ENCODE measurements around the gene RING1.

The RING1 gene

DNA sequence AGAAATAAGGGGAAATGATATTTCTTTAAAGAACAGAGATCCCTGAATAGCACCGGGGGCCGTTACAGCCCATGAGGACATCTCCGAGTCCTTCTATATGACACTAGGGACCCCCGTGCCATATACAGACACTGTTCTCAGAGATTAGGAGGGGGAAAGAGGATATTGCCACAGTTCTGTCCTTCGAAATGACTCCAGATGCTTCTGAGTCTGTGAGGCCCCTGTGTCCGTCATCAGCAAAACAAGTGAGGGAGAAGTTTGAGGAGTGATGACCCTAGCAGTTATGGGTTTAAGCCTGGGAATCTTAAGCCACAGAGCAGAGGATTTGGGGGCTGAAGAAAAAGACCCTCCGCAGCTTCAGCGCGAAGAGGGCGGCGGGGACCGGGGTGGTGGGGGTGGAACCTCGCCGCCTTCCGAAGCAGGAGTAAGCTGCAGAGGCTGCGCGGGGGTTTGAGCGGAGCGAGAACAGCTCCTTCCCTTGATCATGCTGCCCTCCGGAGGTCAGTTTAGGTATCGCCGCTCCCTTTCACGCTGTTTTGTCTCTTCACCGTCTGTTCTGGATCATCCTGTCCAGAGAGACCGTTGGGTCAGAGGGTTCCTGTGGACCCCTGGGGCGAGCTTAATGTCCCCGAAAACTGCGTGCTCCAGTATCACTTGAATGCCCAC lies 39.8 kb downstream of the RING1 start:
- ChIA-PET POLR2A (interaction anchor here (0.9 to 2.2 kb wide), 4 partner anchors 23 to 268 kb away, joined by 3 to 10 read pairs (median 3); partner anchors contain the start of genes HSD17B8, RPS18 and VPS52), CTCF (interaction anchor here (0.6 to 2.2 kb wide), 33 partner anchors 9 to 364 kb away, joined by 3 to 20 read pairs (median 4); partner anchors contain the start of genes B3GALT4, HSD17B8, RING1 and RPS18)
- H3K36me3 ChIP-seq (ENCODE audit: control insufficient read depth in 4 of 4, insufficient read depth in 4 of 4, low read length in 3 of 4): peaks cover 0 to 13% (median 6%) of the 10 kb centered on the region in 4 experiments
- no peaks in the 10 kb centered on the region for H3K9me3 ChIP-seq (ENCODE audit: control extremely low read depth in 1 of 5, control insufficient read depth in 4 of 5, insufficient read depth in 2 of 5, low read depth in 1 of 5, low read length in 4 of 5)
- peaks cover 0 to 5% (median 0%) of the 10 kb centered on the region in 5 experiments for H3K27me3 ChIP-seq (replicated peaks in 2 of 5; ENCODE audit: control insufficient read depth in 4 of 5, insufficient read depth in 5 of 5, low read length in 4 of 5)
- peak; percentile 82 to 90 (median 87) for DNase-seq
- H3K4me3 ChIP-seq (ENCODE audit: control insufficient read depth in 1 of 7, extremely low read depth in 1 of 7, insufficient read depth in 4 of 7, low read depth in 2 of 7, low read length in 6 of 7): peak overlapping the region; percentile 44 to 86 (median 74)
- peaks cover 10 to 27% (median 25%) of the 10 kb centered on the region in 4 experiments for H3K4me1 ChIP-seq (ENCODE audit: control extremely low read depth in 1 of 4, control insufficient read depth in 4 of 4, insufficient read depth in 4 of 4, low read length in 3 of 4)
- peak overlapping the region; percentile 81 to 94 for H3K27ac ChIP-seq (ENCODE audit: insufficient read depth in 1 of 2, low read depth in 1 of 2, low read length in 2 of 2, poor library complexity in 1 of 2, severe bottlenecking in 2 of 2)
- 0% methylated on average over 27 of the region's 28 CpGs for WGBS (ENCODE audit: insufficient coverage)

DNA sequence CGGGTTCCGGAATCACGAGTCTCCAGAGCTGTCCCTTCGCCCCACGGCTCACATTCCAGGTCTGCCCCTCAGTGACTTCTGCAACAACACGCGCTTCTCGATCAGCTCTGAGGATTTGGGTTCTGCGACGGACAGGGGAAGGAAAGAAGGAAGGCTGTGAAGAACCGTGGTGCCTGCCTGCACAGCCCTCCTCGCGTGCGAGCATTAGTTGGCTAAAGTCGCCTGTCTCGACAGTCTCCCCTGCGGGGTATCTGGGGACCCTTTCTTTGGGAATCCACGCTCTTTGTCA lies 40.3 kb downstream of the RING1 start:
- peak; percentile 55 to 74 (median 67) for DNase-seq
- CTCF ChIA-PET: interaction anchor here (0.8 to 2.2 kb wide), 32 partner anchors 9 to 364 kb away, joined by 3 to 20 read pairs (median 4); partner anchors contain the start of genes B3GALT4, HSD17B8, RING1 and RPS18
- peaks cover 0 to 2% (median 0%) of the 10 kb centered on the region in 5 experiments for H3K27me3 ChIP-seq (replicated peaks in 2 of 5; ENCODE audit: control insufficient read depth in 4 of 5, insufficient read depth in 5 of 5, low read length in 4 of 5)

DNA sequence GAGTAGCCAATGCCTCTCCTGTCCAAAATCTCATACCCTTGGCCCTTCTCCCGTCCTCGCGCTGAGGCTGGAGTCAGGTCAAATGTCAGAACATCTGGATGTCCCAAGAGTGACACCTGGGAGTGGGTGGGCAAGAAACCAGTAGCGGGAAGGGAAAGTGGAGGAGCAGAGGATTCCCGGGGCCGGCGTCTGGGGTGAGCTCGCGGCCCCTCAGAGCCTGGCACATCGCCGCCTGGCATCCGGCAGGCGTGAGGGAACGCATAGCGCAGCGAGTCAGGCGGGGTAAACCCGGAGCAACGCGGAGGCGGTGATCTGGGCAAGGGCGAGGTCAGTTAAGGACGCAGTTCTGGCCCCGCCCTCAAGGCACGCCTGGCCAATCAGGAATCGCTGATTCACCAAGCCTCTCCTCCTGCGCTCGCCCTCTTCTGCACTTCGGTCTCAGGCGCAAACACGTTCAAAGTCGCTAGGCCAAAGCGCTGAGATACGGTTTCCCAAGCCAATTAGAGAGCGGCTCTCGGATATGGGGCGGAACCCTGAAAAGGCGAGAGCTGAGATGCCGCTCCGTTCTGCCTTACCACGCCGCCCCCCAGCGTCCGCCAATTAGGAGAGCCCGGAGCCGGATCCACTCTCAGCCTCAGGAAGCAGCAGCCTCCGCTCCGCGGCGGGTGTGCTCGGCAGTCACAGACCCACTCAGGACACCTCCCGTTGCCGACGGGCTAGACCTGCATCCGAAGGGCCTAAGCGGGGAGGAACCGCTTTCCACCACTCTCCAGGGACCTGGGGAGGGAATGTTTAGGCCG lies 40.8 kb downstream of the RING1 start:
- CTCF ChIA-PET: interaction anchor here (0.7 to 2.9 kb wide), 34 partner anchors 10 to 365 kb away, joined by 3 to 20 read pairs (median 4); partner anchors contain the start of genes B3GALT4, HSD17B8, PFDN6 and RING1
- POLR2A ChIA-PET: interaction anchor here (0.6 to 2.2 kb wide), 6 partner anchors 21 to 269 kb away, joined by 3 to 10 read pairs (median 4); partner anchors contain the start of genes HSD17B8, RPS18 and VPS52
- Histone ChIP-seq H3K4me3 (ENCODE audit: control insufficient read depth in 1 of 7, extremely low read depth in 1 of 7, insufficient read depth in 4 of 7, low read depth in 2 of 7, low read length in 6 of 7) (peak overlapping the region; percentile 70 to 86 (median 74)), H3K4me1 (ENCODE audit: control extremely low read depth in 1 of 4, control insufficient read depth in 4 of 4, insufficient read depth in 4 of 4, low read length in 3 of 4) (peaks cover 10 to 27% (median 25%) of the 10 kb centered on the region in 4 experiments), H3K27me3 (replicated peaks in 2 of 5; ENCODE audit: control insufficient read depth in 4 of 5, insufficient read depth in 5 of 5, low read length in 4 of 5) (peaks cover 0 to 2% (median 0%) of the 10 kb centered on the region in 5 experiments), H3K36me3 (ENCODE audit: control insufficient read depth in 4 of 4, insufficient read depth in 4 of 4, low read length in 3 of 4) (peaks cover 0 to 13% (median 7%) of the 10 kb centered on the region in 4 experiments), H3K27ac (ENCODE audit: insufficient read depth in 1 of 2, low read depth in 1 of 2, low read length in 2 of 2, poor library complexity in 1 of 2, severe bottlenecking in 2 of 2) (peak overlapping the region; percentile 89 to 94), H3K9me3 (ENCODE audit: control extremely low read depth in 1 of 5, control insufficient read depth in 4 of 5, insufficient read depth in 2 of 5, low read depth in 1 of 5, low read length in 4 of 5) (no peaks in the 10 kb centered on the region)
- peak; percentile 99 to 100 (median 100) for DNase-seq
- WGBS (ENCODE audit: insufficient coverage): under 1% methylated on average over 37 of the region's 58 CpGs

More for the DNA sequence above, 40.3 kb downstream of the RING1 start:
- peak overlapping the region; percentile 44 to 86 (median 74) for H3K4me3 ChIP-seq (ENCODE audit: control insufficient read depth in 1 of 7, extremely low read depth in 1 of 7, insufficient read depth in 4 of 7, low read depth in 2 of 7, low read length in 6 of 7)
- H3K36me3 ChIP-seq (ENCODE audit: control insufficient read depth in 4 of 4, insufficient read depth in 4 of 4, low read length in 3 of 4): peaks cover 0 to 13% (median 7%) of the 10 kb centered on the region in 4 experiments
- peaks cover 10 to 27% (median 25%) of the 10 kb centered on the region in 4 experiments for H3K4me1 ChIP-seq (ENCODE audit: control extremely low read depth in 1 of 4, control insufficient read depth in 4 of 4, insufficient read depth in 4 of 4, low read length in 3 of 4)
- H3K27ac ChIP-seq (ENCODE audit: insufficient read depth in 1 of 2, low read depth in 1 of 2, low read length in 2 of 2, poor library complexity in 1 of 2, severe bottlenecking in 2 of 2): peak overlapping the region; percentile 81 to 94
- 2% methylated on average over 14 of the region's 18 CpGs for WGBS (ENCODE audit: insufficient coverage)
- no peaks in the 10 kb centered on the region for H3K9me3 ChIP-seq (ENCODE audit: control extremely low read depth in 1 of 5, control insufficient read depth in 4 of 5, insufficient read depth in 2 of 5, low read depth in 1 of 5, low read length in 4 of 5)
- POLR2A ChIA-PET: interaction anchor here (0.9 to 2.2 kb wide), 5 partner anchors 23 to 269 kb away, joined by 3 to 10 read pairs (median 3); partner anchors contain the start of genes HSD17B8, RPS18 and VPS52

DNA sequence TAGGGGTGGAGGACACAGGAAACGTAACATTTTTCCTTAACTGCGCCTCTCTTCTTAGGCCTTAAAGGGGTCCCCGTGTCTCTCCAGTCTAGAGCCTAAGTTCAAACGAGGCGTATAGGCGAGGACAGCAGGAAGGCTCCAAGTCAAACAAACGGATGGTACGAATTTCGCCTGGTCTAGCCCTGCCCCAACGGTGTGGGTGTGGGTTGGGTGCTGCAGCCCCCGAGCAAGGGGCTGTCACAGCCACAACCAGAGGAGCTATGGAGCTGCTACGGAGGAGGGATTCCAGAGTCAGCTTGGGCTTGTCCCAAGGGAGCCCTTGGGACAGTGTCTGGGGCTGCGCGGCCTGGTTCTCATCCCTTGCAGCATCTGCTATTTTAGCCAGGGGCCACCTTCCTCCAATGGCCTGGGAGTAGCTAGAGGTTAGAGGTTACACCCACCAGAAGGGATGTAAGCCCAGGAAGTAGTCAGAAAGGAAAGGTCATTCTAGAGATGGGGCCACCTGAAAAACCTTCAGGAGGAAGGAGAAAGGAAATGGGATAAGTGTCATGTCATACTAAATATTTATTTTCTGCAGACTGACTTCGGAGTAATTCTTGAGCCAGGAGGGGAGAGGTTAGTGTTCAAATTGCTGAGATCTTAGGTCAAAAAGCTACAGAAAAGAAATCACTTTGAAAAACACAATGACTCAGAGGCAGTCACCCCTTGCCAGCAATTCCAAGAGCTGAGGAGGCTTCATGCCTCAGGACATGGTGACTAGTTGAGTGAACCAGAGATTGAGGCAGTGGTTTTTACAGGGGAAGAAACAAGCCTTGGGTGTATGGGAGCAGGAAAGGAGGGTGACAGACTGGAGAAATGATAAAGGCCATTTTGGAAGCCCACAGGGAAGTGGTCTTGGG lies 41.7 kb downstream of the RING1 start:
- peak overlapping the region; percentile 89 to 94 for H3K27ac ChIP-seq (ENCODE audit: insufficient read depth in 1 of 2, low read depth in 1 of 2, low read length in 2 of 2, poor library complexity in 1 of 2, severe bottlenecking in 2 of 2)
- H3K4me3 ChIP-seq (ENCODE audit: control insufficient read depth in 1 of 7, extremely low read depth in 1 of 7, insufficient read depth in 4 of 7, low read depth in 2 of 7, low read length in 6 of 7): peak overlapping the region; percentile 70 to 86 (median 74)
- peaks cover 10 to 27% (median 25%) of the 10 kb centered on the region in 4 experiments for H3K4me1 ChIP-seq (ENCODE audit: control extremely low read depth in 1 of 4, control insufficient read depth in 4 of 4, insufficient read depth in 4 of 4, low read length in 3 of 4)
- DNase-seq: no peak
- H3K27me3 ChIP-seq (replicated peaks in 2 of 5; ENCODE audit: control insufficient read depth in 4 of 5, insufficient read depth in 5 of 5, low read length in 4 of 5): peaks cover 0 to 2% (median 0%) of the 10 kb centered on the region in 5 experiments
- CTCF ChIA-PET: interaction anchor here (0.5 to 2.9 kb wide), 14 partner anchors 11 to 296 kb away, joined by 3 to 15 read pairs (median 6); partner anchors contain the start of genes RING1, RPS18 and VPS52
- no peaks in the 10 kb centered on the region for H3K9me3 ChIP-seq (ENCODE audit: control extremely low read depth in 1 of 5, control insufficient read depth in 4 of 5, insufficient read depth in 2 of 5, low read depth in 1 of 5, low read length in 4 of 5)
- POLR2A ChIA-PET: interaction anchor here (0.6 to 2.2 kb wide), 4 partner anchors 21 to 278 kb away, joined by 3 to 10 read pairs (median 4); partner anchors contain the start of genes RPS18 and VPS52
- peaks cover 0 to 13% (median 7%) of the 10 kb centered on the region in 4 experiments for H3K36me3 ChIP-seq (ENCODE audit: control insufficient read depth in 4 of 4, insufficient read depth in 4 of 4, low read length in 3 of 4)
- WGBS (ENCODE audit: insufficient coverage): 30% methylated on average over 12 of the region's 15 CpGs

DNA sequence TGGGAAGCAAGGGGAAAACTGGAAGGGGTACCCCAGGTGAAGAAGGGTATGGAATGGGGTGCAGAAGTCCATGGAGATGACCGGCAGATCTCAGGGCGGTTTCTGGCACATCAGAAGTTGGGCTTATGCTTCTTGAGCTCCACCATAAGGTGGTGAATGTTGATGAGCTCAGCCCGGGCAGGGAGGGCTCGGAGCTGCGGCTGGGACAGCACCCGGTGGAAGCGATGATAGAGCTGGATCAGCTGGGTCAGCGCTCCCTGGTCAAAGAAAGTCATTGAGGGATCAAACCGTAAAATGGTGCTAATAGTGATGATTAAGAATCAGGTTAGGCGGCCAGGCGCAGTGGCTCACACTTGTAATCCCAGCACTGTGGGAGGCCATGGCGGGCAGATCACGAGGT lies 42.4 kb downstream of the RING1 start:
- POLR2A ChIA-PET: no interaction called here
- H3K27me3 ChIP-seq (replicated peaks in 2 of 5; ENCODE audit: control insufficient read depth in 4 of 5, insufficient read depth in 5 of 5, low read length in 4 of 5): peaks cover 0 to 2% (median 0%) of the 10 kb centered on the region in 5 experiments
- H3K9me3 ChIP-seq (ENCODE audit: control extremely low read depth in 1 of 5, control insufficient read depth in 4 of 5, insufficient read depth in 2 of 5, low read depth in 1 of 5, low read length in 4 of 5): no peaks in the 10 kb centered on the region
- WGBS (ENCODE audit: insufficient coverage): 94% methylated on average over 13 of the region's 13 CpGs
- peaks cover 0 to 13% (median 7%) of the 10 kb centered on the region in 4 experiments for H3K36me3 ChIP-seq (ENCODE audit: control insufficient read depth in 4 of 4, insufficient read depth in 4 of 4, low read length in 3 of 4)
- CTCF ChIA-PET: interaction anchor here (0.9 to 2.9 kb wide), 8 partner anchors 12 to 156 kb away, joined by 3 to 11 read pairs (median 4); partner anchors contain the start of genes RGL2, RPS18 and VPS52
- peaks cover 10 to 27% (median 25%) of the 10 kb centered on the region in 4 experiments for H3K4me1 ChIP-seq (ENCODE audit: control extremely low read depth in 1 of 4, control insufficient read depth in 4 of 4, insufficient read depth in 4 of 4, low read length in 3 of 4)
- H3K4me3 ChIP-seq (ENCODE audit: control insufficient read depth in 1 of 7, extremely low read depth in 1 of 7, insufficient read depth in 4 of 7, low read depth in 2 of 7, low read length in 6 of 7): no peak overlapping the region
- no peak for DNase-seq
- peak overlapping the region in 1 of 2 experiments; percentile 94 for H3K27ac ChIP-seq (ENCODE audit: insufficient read depth in 1 of 2, low read depth in 1 of 2, low read length in 2 of 2, poor library complexity in 1 of 2, severe bottlenecking in 2 of 2)
